Lower leg skin (tissue), 4 donors: ENCODE data around the gene ARID3B. TPM values are rescaled to one million over a fixed set of nuclear protein-coding genes. Genes with fewer than 3 reads are reported as not detected.

Experiments
- DNase-seq, 2 donors: peaks; one replicate each; pipeline ENCODE4 v3.0.0-alpha.2; 2019; ENCODE audit warnings: low spot score in 2 of 2
- H3K4me3 ChIP-seq: fragments of 200-600 bp; sonication (generic); 2 replicates; pipeline ENCODE4 v1.5.1; 2017; ENCODE audit warnings: mild to moderate bottlenecking, low read depth; ENCODE audit not compliant: poor library complexity, severe bottlenecking
- POLR2A ChIP-seq, 2 donors: fragments of 450-650 bp; IDR thresholded peaks; one replicate each; pipeline ENCODE4 v1.6.1; 2016 to 2017; ENCODE audit warnings: antibody characterized with exemption in 2 of 2, mild to moderate bottlenecking in 1 of 2, moderate library complexity in 1 of 2
- WGBS, 2 donors: methylation state at CpG; one replicate each; pipeline ENCODE4 v1.1.5; 2018; 5-methylcytosine and 5-hydroxymethylcytosine counted together
- intact Hi-C: fragments of 100-400 bp; cut with DNase I; formaldehyde crosslinking; loops from one replicate; pipeline ENCODE4 v1.15.0; 2023; ENCODE audit warnings: low total_unique reads
- total RNA-seq, 4 donors: library from RNA; depleted of rRNA; stranded (reverse); fragments of >200 nt; gene quantifications; one replicate each; pipeline ENCODE4 v1.1.0, GENCODE V29; 2016
- TF ChIP-seq, protein P1 (sequence below), 3 donors: fragments of 450-650 bp; IDR thresholded peaks; one replicate each; pipeline ENCODE4 v1.5.1; 2016; ENCODE audit warnings: antibody characterized with exemption in 3 of 3, mild to moderate bottlenecking in 3 of 3, moderate library complexity in 2 of 3

ARID3B gene
- total RNA-seq, 4 donors from 2014 or later: 4.9 to 6.3 (median 6.1) TPM

DNA sequence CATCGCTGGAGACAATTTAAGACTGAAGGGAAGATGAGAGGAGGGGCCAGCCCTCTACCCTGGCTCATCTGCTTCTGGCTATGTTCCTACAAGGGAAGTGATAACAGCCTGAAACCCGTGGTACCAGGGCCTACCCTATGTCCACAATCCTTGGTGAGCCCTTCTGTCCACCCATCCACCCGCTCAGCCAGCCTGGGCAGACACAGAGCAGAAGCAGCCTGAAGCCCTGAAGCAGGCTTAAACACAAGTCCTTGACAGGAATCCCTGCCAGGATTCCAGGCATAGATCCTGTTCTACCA lies 90.0 kb downstream of the ARID3B start:
- WGBS, 2 donors: 74 to 76% methylated on average over 3 of the region's 3 CpGs
- DNase-seq: no peak
- intact Hi-C loops: loop anchor here (5.0 kb wide), 2 partner anchors 259 to 316 kb away; no protein-coding TSS in a partner anchor
- H3K4me3 ChIP-seq: no peak overlapping the region
- TF ChIP-seq POLR2A (IDR thresholded peaks at IDR 0.05): no peak
- TF ChIP-seq, protein P1, sequence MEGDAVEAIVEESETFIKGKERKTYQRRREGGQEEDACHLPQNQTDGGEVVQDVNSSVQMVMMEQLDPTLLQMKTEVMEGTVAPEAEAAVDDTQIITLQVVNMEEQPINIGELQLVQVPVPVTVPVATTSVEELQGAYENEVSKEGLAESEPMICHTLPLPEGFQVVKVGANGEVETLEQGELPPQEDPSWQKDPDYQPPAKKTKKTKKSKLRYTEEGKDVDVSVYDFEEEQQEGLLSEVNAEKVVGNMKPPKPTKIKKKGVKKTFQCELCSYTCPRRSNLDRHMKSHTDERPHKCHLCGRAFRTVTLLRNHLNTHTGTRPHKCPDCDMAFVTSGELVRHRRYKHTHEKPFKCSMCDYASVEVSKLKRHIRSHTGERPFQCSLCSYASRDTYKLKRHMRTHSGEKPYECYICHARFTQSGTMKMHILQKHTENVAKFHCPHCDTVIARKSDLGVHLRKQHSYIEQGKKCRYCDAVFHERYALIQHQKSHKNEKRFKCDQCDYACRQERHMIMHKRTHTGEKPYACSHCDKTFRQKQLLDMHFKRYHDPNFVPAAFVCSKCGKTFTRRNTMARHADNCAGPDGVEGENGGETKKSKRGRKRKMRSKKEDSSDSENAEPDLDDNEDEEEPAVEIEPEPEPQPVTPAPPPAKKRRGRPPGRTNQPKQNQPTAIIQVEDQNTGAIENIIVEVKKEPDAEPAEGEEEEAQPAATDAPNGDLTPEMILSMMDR (IDR thresholded peaks at IDR 0.05): no peak

DNA sequence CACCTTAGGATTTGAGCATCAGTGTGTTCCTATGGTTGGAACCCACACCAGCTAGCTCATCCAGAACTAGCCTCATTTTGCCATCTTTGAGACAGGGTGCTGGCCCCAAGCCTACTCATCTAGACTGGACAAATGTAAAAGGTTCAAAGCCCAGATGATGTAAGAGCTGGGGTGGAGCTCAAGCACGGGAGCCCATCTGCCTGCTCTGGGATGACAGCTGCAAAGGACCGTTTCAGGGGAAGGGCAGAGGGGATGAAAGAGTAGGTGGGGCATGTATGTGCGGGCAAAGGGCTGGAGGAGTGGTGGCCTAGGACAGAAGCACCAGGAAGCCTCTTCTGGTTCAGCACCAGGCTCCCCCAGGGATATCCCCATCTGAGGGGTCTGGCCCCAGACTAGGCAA lies 90.4 kb downstream of the ARID3B start:
- no peak for DNase-seq
- 55 to 61% methylated on average over 3 of the region's 3 CpGs for WGBS, 2 donors
- intact Hi-C loops: loop anchor here (5.0 kb wide), 2 partner anchors 259 to 316 kb away; no protein-coding TSS in a partner anchor
- TF ChIP-seq, protein P1 (IDR thresholded peaks at IDR 0.05): no peak
- TF ChIP-seq POLR2A (IDR thresholded peaks at IDR 0.05): no peak
- no peak overlapping the region for H3K4me3 ChIP-seq

DNA sequence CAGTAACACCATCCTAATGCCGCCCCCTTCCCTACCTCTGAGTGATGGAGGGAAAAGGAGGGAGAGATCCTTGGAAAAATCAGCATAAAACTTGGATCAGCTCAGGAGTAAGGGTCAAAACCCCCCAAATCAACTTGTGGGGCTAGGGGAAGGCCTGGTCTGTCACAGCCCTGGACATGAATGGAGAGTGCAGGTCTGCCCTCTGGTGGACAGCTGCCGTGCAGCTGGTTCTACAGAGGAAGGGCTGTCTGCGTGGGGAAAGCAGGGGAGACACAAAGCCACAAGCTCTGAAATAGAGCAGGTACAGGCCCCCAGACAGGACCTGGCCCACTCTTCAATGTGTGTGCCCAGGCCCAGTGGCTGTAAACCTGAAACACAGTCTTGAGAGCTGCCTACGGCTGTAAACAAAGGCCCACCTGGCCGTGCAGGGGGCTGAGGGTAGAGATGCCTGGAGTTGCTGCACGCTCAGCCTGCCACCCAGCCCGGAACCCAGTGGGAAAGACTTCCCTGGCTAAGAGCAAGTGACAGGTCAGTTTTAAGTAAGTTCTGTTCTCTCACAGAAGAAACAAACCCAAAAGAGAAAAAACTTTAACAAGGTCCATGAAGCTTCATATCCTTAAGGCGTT lies 91.0 kb downstream of the ARID3B start:
- 65 to 72% methylated on average over 8 of the region's 8 CpGs for WGBS, 2 donors

DNA sequence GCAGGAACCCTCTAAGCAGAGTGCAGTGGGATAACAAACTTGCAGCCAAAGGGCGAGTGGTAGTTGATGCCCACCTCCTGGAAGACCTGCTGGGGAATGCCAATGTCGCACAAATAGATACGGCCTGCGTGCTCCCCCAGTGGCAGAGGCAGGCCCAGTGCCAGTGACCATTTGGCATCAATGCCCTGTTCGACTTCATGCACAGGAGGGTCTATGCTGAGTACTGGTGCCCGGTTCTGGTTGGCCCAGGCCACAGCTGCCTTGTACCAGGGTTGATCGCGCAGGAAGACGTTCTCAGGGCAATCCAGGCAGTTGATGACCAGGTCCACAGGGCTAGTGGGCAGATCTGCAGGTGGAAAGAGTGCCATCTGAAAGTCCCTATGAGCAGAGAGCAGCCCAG lies 91.6 kb downstream of the ARID3B start:
- intact Hi-C loops: loop anchor here (5.0 kb wide), 2 partner anchors 260 to 315 kb away; no protein-coding TSS in a partner anchor
- TF ChIP-seq POLR2A (IDR thresholded peaks at IDR 0.05): no peak
- TF ChIP-seq, protein P1 (IDR thresholded peaks at IDR 0.05): no peak
- WGBS, 2 donors: 87 to 89% methylated on average over 9 of the region's 9 CpGs
- H3K4me3 ChIP-seq: no peak overlapping the region
- DNase-seq: no peak

More for the DNA sequence above, 91.0 kb downstream of the ARID3B start:
- no peak overlapping the region for H3K4me3 ChIP-seq
- TF ChIP-seq, protein P1 (IDR thresholded peaks at IDR 0.05): no peak
- no peak for TF ChIP-seq POLR2A (IDR thresholded peaks at IDR 0.05)
- no peak for DNase-seq
- intact Hi-C loops: loop anchor here (5.0 kb wide), 2 partner anchors 260 to 315 kb away; no protein-coding TSS in a partner anchor

DNA sequence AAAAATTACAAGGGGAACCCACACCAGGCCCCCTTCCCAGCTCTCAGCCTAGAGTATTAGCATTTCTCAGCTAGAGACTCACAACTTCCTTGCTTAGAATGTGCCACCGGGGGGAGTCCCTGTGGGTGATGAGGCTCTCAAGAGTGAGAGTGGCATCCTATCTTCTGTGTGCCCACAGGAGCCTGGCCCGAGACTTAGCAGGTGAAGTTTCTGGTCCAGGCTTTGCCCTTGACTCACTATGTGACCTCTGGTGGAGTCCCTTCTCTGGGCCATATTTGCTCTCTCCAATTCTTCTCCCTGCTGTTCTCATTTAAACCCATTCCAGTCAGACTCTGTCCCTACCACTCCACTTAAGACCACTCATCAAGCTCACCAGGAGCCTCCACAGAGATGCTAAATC lies 92.8 kb downstream of the ARID3B start:
- DNase-seq: no peak
- TF ChIP-seq POLR2A (IDR thresholded peaks at IDR 0.05): no peak
- TF ChIP-seq, protein P1 (IDR thresholded peaks at IDR 0.05): no peak
- intact Hi-C loops: loop anchor here (5.0 kb wide), 2 partner anchors 261 to 314 kb away; no protein-coding TSS in a partner anchor
- WGBS, 2 donors: 74 to 82% methylated on average over 2 of the region's 2 CpGs
- H3K4me3 ChIP-seq: no peak overlapping the region
